GM13976 (cell line): ENCODE data around the gene KRTAP25-1.

Source experiments
- DNase-seq: peaks from one replicate; pipeline ENCODE4 v3.0.0; 2012; ENCODE audit warnings: low spot score
- CTCF ChIP-seq: IDR thresholded peaks from 2 replicates; pipeline ENCODE4 v1.5.1; 2012; ENCODE audit warnings: borderline replicate concordance, mild to moderate bottlenecking; ENCODE audit not compliant: insufficient read depth; ENCODE audit errors: extremely low read depth, missing control alignments, control extremely low read depth
- in situ Hi-C: fragments of 300-500 bp; cut with MboI; formaldehyde crosslinking; loops from one replicate; pipeline ENCODE4 v1.12.0; 2022; ENCODE audit warnings: low sequenced_read_pairs, mixed read lengths, inconsistent platforms; ENCODE audit not compliant: unreplicated experiment

KRTAP25-1 gene

GRCh38 chr21:30289215-30289614, at the start of gene KRTAP25-1:
KRTAP25-1 (minus strand) TSS chr21:30289514; CDS start chr21:30289490, 24 bp downstream.
- no peak for TF ChIP-seq CTCF
- no peak for DNase-seq
- in situ Hi-C loops: no loop called here

- in situ Hi-C loops: no loop called here
- no peak for TF ChIP-seq CTCF
- DNase-seq: no peak
Observed at GRCh38 chr21:30338717-30339116, 49.4 kb upstream of the KRTAP25-1 start.

GRCh38 chr21:30337772-30338171, 48.5 kb upstream of the KRTAP25-1 start:
- DNase-seq: no peak
- in situ Hi-C loops: no loop called here
- TF ChIP-seq CTCF: no peak

GRCh38 chr21:30337276-30337744, 48.0 kb upstream of the KRTAP25-1 start, which contains the start of gene KRTAP27-1:
KRTAP27-1 (minus strand) TSS chr21:30337694; CDS start chr21:30337668, 26 bp downstream.
- no peak for TF ChIP-seq CTCF
- in situ Hi-C loops: no loop called here
- DNase-seq: no peak

GRCh38 chr21:30336596-30336995, 47.3 kb upstream of the KRTAP25-1 start:
- TF ChIP-seq CTCF: no peak
- DNase-seq: no peak
- in situ Hi-C loops: no loop called here

GRCh38 chr21:30333736-30334135, 44.4 kb upstream of the KRTAP25-1 start:
- no peak for DNase-seq
- TF ChIP-seq CTCF: no peak
- in situ Hi-C loops: no loop called here

- in situ Hi-C loops: no loop called here
- no peak for TF ChIP-seq CTCF
- no peak for DNase-seq
Observed at GRCh38 chr21:30332681-30333080, 43.4 kb upstream of the KRTAP25-1 start.
